Nephron progenitor cell (in vitro differentiated cells): ENCODE data around the gene MESD.

ENCODE experiments used
- DNase-seq: peaks from one replicate; pipeline ENCODE4 v3.0.0; 2021
- H3K27ac Mint-ChIP-seq: 2 replicates; pipeline ENCODE4 v1.8.0; 2021; ENCODE audit warnings: mild to moderate bottlenecking, moderate library complexity, mixed read lengths
- H3K27me3 Mint-ChIP-seq: 2 replicates; pipeline ENCODE4 v1.8.0; 2021; ENCODE audit warnings: mild to moderate bottlenecking, low read depth, mixed read lengths; ENCODE audit not compliant: poor library complexity
- H3K36me3 Mint-ChIP-seq: 2 replicates; pipeline ENCODE4 v1.8.0; 2021; ENCODE audit warnings: low read depth, mixed read lengths
- H3K4me1 Mint-ChIP-seq: 2 replicates; pipeline ENCODE4 v1.8.0; 2021; ENCODE audit warnings: mixed read lengths
- H3K4me3 Mint-ChIP-seq: 2 replicates; pipeline ENCODE4 v1.8.0; 2021; ENCODE audit warnings: mild to moderate bottlenecking, moderate library complexity, mixed read lengths
- H3K9me3 Mint-ChIP-seq: 2 replicates; pipeline ENCODE4 v1.8.0; 2021; ENCODE audit warnings: mild to moderate bottlenecking, moderate library complexity, mixed read lengths
- TF ChIP-seq, protein P1 (sequence below): fragments of 200-600 bp; sonication (generic); IDR thresholded peaks from 2 replicates; pipeline ENCODE4 v1.5.0; 2021; ENCODE audit warnings: antibody characterized with exemption

Gene MESD

DNA sequence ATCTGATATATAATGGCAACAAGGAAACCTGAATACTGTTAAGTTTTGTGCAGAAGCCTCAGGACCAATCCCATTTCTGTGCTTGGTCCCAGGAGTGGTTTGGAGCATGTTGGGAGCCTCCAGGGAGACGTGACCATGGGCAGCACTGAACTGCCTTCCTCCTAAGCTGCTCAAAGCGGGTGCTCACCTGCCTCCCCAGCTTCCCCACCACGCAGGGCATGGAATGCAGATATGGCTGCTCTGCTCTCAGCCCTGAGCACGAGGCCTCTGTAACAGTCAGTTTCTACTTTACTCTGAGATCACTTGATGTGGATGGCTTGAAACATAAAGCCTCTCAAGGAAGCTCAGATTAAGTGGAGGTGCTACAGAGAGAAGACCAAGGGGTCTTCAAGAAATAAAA lies 49.3 kb downstream of the MESD start:
- H3K4me1 Mint-ChIP-seq = peaks cover 8% of the 10 kb centered on the region
- no peak overlapping the region for H3K4me3 Mint-ChIP-seq
- TF ChIP-seq, protein P1, sequence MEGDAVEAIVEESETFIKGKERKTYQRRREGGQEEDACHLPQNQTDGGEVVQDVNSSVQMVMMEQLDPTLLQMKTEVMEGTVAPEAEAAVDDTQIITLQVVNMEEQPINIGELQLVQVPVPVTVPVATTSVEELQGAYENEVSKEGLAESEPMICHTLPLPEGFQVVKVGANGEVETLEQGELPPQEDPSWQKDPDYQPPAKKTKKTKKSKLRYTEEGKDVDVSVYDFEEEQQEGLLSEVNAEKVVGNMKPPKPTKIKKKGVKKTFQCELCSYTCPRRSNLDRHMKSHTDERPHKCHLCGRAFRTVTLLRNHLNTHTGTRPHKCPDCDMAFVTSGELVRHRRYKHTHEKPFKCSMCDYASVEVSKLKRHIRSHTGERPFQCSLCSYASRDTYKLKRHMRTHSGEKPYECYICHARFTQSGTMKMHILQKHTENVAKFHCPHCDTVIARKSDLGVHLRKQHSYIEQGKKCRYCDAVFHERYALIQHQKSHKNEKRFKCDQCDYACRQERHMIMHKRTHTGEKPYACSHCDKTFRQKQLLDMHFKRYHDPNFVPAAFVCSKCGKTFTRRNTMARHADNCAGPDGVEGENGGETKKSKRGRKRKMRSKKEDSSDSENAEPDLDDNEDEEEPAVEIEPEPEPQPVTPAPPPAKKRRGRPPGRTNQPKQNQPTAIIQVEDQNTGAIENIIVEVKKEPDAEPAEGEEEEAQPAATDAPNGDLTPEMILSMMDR = no peak
- H3K27ac Mint-ChIP-seq = no peak overlapping the region
- peaks cover 21% of the 10 kb centered on the region for H3K36me3 Mint-ChIP-seq
- H3K9me3 Mint-ChIP-seq = no peaks in the 10 kb centered on the region
- no peak for DNase-seq
- no peaks in the 10 kb centered on the region for H3K27me3 Mint-ChIP-seq

DNA sequence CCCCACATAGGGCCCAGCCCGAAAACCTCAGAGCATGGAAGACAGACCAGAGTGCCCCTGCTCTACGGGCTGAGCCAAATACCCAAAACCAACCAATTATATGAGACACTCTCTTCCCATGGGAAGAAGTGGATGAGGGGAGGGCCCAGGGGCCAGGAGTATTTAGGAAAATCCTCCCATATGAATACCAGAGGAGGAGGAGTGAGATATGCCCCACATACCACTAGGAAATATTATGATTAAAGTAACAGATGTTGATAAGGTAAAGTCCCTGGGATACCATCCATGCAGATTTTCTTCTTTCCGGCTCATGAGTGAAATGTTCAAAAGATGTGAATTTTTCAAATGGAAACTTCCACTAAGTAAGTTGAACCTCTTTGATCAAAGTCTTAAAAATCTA lies 50.4 kb downstream of the MESD start:
- TF ChIP-seq, protein P1 = no peak
- peaks cover 17% of the 10 kb centered on the region for H3K36me3 Mint-ChIP-seq
- no peaks in the 10 kb centered on the region for H3K27me3 Mint-ChIP-seq
- no peak overlapping the region for H3K27ac Mint-ChIP-seq
- H3K4me1 Mint-ChIP-seq = peaks cover 19% of the 10 kb centered on the region
- DNase-seq = no peak
- H3K9me3 Mint-ChIP-seq = no peaks in the 10 kb centered on the region
- H3K4me3 Mint-ChIP-seq = no peak overlapping the region

DNA sequence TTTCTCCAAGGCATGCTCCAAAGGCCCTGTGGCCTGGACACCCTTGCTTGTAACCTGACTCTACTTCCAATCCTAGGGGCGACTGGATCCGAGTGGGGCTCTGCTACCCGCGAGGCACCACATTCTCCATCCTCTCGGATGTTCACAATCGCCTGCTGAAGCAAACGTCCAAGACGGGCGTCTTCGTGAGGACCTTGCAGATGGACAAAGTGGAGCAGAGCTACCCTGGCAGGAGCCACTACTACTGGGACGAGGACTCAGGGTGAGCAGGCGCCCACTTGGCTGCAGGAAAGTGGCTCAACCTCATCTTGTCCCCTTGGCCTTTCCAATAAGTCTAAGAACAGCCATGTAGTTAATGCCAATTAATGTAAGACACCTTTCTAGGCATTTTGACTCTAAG lies 51.9 kb downstream of the MESD start:
- Mint-ChIP-seq H3K27ac (peak overlapping the region; percentile 59), H3K4me1 (peaks cover 18% of the 10 kb centered on the region), H3K9me3 (no peaks in the 10 kb centered on the region), H3K4me3 (no peak overlapping the region), H3K36me3 (peaks cover 16% of the 10 kb centered on the region), H3K27me3 (no peaks in the 10 kb centered on the region)
- no peak for DNase-seq
- TF ChIP-seq, protein P1 = no peak

DNA sequence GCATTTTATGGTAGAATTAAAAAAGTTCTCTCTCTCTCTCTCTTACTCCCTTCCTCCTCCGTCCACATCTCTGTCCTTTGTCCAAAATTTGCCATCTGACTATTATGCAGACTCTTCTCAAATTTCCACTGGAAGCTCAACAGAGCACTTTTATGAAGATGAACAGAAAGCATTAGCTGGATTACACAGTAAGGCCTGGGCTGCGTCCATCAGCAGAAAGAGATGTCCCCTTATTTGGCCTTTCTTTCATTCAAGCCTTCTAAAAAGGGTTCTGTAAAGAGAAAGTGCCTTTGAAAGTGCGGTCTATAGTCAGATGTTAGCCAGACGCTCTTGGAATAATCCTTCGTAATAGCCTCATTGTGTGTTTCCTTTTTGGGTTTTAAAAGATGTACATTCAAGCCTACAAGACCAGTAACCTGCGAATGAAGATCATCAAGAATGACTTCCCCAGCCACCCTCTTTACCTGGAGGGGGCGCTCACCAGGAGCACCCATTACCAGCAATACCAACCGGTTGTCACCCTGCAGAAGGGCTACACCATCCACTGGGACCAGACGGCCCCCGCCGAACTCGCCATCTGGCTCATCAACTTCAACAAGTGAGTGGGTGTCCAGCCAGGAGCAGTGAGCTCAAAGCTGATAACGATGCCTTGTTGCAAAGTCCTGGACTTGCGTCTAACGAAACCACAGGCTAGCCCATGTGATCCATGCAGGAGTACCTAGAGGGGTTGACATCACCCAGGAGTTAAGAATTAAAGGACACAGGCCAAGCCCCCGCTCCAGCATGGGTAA lies 53.1 kb downstream of the MESD start:
- Mint-ChIP-seq H3K27me3 (no peaks in the 10 kb centered on the region), H3K4me1 (peaks cover 21% of the 10 kb centered on the region), H3K9me3 (no peaks in the 10 kb centered on the region)

DNA sequence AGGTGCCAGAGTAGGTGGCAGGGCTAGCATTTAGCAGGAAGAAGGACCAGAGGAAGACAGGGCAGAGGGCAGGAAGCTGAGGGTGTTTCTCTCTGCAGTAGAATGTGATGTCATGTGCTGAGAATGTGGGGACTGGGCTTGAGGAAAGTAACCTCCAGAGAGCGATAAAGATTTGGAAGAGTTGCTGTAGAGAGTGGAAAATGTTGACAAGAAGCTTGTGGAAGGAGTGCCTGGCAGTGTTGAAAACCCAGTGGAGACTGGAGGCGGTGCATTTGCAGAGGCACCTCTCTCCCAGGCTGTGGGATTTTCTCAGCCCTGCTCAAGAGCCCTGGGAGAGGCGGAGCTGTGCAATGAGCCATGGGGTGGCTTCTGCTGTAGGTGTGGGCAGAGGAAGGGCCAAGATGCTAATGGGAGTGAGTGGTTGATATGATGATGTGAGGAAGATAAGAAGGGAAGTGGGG lies 54.8 kb downstream of the MESD start:
- no peaks in the 10 kb centered on the region for H3K9me3 Mint-ChIP-seq
- DNase-seq = peak; percentile 10
- H3K36me3 Mint-ChIP-seq = peaks cover 8% of the 10 kb centered on the region
- no peaks in the 10 kb centered on the region for H3K27me3 Mint-ChIP-seq
- H3K27ac Mint-ChIP-seq = peak overlapping the region; percentile 20
- TF ChIP-seq, protein P1 = no peak
- no peak overlapping the region for H3K4me3 Mint-ChIP-seq
- peaks cover 21% of the 10 kb centered on the region for H3K4me1 Mint-ChIP-seq

More for the DNA sequence above, 53.1 kb downstream of the MESD start:
- TF ChIP-seq, protein P1 = no peak
- Mint-ChIP-seq H3K4me3 (no peak overlapping the region), H3K27ac (no peak overlapping the region), H3K36me3 (peaks cover 11% of the 10 kb centered on the region)
- no peak for DNase-seq

DNA sequence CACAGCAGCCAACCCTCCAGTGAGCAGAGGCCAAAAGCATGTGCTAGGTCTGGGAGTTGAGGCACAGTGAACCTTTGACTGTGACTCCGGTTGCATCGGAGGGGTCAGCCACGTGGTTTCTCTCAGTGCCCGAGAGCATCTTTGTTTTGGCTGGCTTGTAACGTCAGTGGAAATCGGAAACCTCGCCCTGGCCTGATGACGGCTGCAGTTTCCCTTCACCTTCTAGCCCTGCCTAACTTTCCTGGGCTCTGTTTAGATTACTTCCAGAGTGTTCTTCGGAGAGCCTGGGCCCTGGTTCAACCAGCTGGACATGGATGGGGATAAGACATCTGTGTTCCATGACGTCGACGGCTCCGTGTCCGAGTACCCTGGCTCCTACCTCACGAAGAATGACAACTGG lies 56.6 kb downstream of the MESD start:
- Mint-ChIP-seq H3K27me3 (no peaks in the 10 kb centered on the region), H3K4me3 (no peak overlapping the region), H3K27ac (peak overlapping the region; percentile 80), H3K9me3 (no peaks in the 10 kb centered on the region), H3K4me1 (peaks cover 21% of the 10 kb centered on the region), H3K36me3 (peaks cover 20% of the 10 kb centered on the region)
- TF ChIP-seq, protein P1 = no peak
- no peak for DNase-seq
